C4-2B (cell line): ENCODE measurements around the gene LIFR.
"Not testable (repeated sequence)": the region's sequence is repeated elsewhere in the genome, so short reads cannot be mapped to it uniquely, and the experiment has no call there.

Experiments used
- CTCF ChIP-seq: fragments of 450-650 bp; conservative IDR thresholded peaks from 2 replicates; pipeline ENCODE4 v1.5.1; 2017; ENCODE audit warnings: mild to moderate bottlenecking
- ZFX ChIP-seq: fragments of 450-650 bp; IDR thresholded peaks from 2 replicates; pipeline ENCODE4 v1.6.1; 2017

DNA sequence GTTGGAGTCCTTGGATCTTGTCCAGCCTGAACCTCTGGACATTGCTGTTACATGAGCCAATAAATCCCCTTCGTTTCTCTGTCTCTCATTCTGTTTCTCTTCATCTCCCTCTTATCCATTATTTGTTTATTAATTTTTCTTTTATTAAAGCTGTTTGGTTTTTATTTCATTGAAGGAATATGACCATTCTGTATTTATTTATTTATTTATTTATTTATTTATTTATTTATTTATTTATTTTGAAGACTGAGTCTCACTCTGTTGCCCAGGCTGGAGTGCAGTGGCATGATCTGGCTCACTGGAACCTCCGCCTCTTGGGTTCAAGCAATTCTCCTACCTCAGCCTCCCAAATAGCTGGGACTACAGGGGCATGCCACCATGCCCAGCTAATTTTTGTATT lies 10.9 kb upstream of the LIFR start:
- not testable (repeated sequence) for TF ChIP-seq CTCF, ZFX
